Head of caudate nucleus (tissue), 42 donors: Measurements from ENCODE around the gene CDC16.
"Not testable (repeated sequence)": the region's sequence is repeated elsewhere in the genome, so short reads cannot be mapped to it uniquely, and the experiment has no call there.

Experiments
- DNase-seq, 42 donors: peaks; one replicate each; pipeline versions ENCODE4 v3.0.0 to v3.0.0-alpha.2; 2020 to 2021; ENCODE audit warnings: mixed read lengths in 7 of 42
- intact Hi-C: fragments of 100-400 bp; cut with DNase I; formaldehyde crosslinking; loops from one replicate; pipeline ENCODE4 v1.15.0; 2022

Gene CDC16

DNA sequence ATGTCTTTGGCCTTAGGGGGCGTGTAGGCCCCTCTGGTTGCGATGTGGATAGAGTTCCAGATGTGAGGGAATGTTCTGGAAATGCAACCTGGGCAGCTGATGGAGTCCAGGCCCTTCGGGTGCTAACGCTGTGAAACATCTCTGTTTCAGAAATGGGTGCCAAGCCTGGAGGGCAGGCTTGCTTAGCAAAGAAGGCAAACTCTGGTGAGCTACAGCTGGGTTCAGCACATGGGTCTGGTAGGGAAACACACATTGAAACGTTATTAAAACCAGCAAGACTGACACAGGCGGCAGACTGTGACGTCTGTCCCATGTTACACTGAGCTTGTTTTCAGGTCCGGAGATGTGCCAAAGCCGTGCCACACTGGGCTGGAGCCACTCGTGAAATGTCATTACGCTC, 8.6 kb upstream of the CDC16 start:
- DNase-seq, result peak in 19 of 42 donors; percentile 4 to 52 (median 35)
- intact Hi-C loops, result loop anchor here (2.0 kb wide), 1 partner anchor 275 kb away; no protein-coding TSS in a partner anchor

DNA sequence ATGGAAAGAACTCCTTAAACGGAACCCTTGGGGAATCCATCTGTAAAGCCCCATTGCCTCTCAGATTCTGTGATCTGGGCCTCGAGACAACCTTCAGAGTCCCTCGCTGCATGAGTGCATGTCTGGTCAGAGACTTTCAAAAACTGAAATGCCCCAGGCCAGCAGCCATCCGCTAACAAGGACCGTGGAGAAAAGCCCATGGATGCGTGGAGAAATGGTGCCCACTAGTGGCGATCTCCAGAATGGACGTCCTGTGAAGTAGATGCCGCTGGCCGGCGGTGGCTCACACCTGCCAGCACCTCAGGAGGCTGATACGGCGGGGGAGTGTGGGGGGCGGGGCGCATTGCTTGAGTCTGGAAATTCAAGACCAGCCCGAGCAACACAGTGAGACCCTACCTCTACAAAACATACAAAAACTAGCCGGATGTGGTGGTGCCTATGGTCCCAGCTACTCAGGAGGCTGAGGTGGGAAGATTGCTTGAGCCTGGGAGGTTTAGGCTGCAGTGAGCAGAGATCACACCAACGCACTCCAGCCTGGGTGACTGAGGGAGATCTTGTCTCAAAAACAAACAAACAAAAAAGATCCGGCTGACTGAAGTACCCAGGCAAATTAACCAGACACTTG, 7.9 kb upstream of the CDC16 start:
- peak; percentile 66 to 96 (median 89) for DNase-seq
- intact Hi-C loops, result loop anchor here (2.0 kb wide), 1 partner anchor 276 kb away; no protein-coding TSS in a partner anchor

- intact Hi-C loops, result loop anchor here (2.0 kb wide), 1 partner anchor 277 kb away; no protein-coding TSS in a partner anchor
- no peak for DNase-seq
Measured at GRCh38 chr13:114227528-114227927, 7.2 kb upstream of the CDC16 start.

DNA sequence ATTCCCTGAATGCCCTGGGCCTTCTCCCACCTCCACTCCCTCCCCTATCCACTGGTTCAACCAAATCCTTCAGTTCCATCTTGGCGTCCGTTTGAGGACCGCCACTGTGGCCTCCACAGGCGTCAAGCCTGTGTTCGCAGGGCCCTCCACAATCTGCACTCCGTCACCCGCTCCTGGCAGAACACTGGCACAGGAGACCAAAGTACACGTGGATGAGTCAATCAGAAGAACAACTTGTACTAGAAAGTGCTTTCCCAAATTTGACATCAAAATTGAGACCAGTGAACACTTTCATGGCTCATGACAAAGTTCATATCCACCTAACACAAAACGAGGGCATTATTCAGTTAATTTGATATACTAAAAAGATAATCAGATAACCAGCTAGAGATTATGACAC, 6.5 kb upstream of the CDC16 start:
- intact Hi-C loops, result no loop called here
- DNase-seq, result no peak

DNA sequence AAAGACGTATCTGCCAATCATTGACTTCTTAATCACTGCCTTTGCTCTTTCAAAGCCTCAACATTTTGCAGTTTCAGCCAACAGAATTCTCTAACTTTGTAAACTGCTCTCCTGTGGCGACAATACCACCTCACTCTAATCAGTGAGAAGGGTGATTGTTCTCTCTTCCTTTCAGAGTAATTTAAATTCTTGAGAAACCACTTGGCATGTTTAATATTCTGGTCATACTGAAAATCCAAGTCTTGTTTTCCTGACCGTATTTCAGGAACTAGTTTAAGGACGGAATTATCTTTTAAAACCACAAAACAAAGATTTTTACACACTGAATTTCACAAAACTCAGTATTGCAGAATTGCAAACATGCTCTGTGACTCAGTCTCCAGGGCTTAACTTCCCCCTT, 5.2 kb upstream of the CDC16 start:
- no peak for DNase-seq
- intact Hi-C loops, result no loop called here

GRCh38 chr13:114230117-114230516, 4.6 kb upstream of the CDC16 start:
- intact Hi-C loops, result no loop called here
- DNase-seq, result no peak

- intact Hi-C loops, result no loop called here
Measured at GRCh38 chr13:114230575-114230974, 4.1 kb upstream of the CDC16 start.

GRCh38 chr13:114231886-114232285, 2.8 kb upstream of the CDC16 start:
- intact Hi-C loops, result no loop called here

More at GRCh38 chr13:114230575-114230974, 4.1 kb upstream of the CDC16 start:
- no peak for DNase-seq

DNA sequence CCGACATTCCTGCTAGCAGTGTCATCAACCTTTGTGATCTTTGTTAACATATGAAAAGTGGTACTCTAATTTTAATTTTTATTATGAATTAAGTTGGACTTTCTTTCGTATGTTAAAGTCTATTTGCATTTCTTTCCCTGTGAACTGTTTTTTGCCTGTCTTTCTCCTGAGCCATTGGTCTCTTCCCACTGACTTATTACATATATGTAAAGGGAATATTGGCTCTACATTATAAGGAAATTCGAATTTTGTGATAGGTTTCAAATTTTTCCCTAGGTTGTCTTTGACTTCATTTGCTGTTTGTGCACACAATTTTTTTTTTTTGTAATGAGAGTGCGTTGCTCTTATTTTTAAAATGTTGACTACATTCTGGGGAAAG, 442 bp upstream of the CDC16 start:
- DNase-seq, result no peak
- intact Hi-C loops, result no loop called here

More at GRCh38 chr13:114231886-114232285, 2.8 kb upstream of the CDC16 start:
- no peak for DNase-seq

DNA sequence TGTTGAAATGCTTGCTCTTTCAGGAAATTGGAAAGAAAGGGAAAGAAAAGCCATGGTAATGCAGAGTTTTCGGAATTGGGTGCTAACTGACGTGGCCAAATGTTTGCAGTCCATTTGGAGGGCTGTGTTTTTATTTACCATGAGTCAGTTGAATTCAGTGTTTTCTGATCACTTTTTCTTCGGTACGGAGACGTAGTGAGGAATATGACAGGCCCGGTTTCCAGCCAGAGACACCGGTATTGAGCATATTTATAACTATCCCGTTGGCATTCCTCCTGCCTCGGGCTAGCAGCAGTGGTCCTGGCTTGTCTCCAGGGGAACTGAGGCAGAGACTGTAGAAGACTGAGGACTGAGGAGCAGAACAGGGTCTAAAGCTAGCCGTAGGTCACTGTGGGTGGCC, 1.0 kb downstream of the CDC16 start:
- DNase-seq, result no peak
- intact Hi-C loops, result no loop called here

GRCh38 chr13:114236227-114236626, 1.5 kb downstream of the CDC16 start:
- intact Hi-C loops, result no loop called here
- no peak for DNase-seq

- DNase-seq, result no peak
- intact Hi-C loops, result no loop called here
Measured at GRCh38 chr13:114237415-114238112, 2.9 kb downstream of the CDC16 start.

DNA sequence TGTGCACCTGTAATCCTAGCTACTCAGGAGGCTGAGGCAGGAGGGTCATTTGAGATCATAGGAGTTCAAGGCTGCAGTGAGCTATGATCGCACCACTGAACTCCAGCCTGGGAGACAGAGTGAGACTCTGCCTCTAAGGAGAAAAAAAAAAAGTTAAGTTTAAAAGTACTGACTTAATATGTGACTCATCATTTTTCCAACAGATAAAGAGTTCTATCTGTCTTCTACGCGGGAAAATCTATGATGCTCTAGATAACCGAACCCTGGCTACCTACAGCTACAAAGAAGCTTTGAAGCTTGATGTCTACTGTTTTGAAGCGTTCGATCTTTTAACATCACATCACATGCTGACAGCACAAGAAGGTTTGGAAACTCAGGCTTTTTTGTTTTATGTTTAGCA, 7.2 kb downstream of the CDC16 start:
- no peak for DNase-seq
- intact Hi-C loops, result no loop called here

GRCh38 chr13:114243971-114244370, 9.3 kb downstream of the CDC16 start:
- intact Hi-C loops, result no loop called here

DNA sequence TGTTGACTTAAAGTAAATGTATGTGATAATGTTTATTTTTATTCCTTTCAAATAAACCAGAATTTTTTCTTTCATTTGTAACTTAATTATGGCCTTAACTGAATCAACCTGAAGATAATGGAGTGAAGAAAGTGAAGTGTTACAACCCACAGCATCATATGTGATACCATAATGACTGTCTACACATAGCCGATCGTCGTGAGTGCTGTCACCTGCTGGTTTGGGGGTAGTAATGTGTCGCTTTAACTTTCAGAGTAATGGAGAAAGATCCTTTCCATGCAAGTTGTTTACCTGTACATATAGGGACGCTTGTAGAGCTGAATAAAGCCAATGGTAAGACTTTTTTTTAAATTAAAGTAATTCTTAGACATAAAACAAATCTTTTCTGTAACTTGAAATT, 9.9 kb downstream of the CDC16 start:
- intact Hi-C loops, result no loop called here
- no peak for DNase-seq

More at GRCh38 chr13:114243971-114244370, 9.3 kb downstream of the CDC16 start:
- DNase-seq, result no peak

DNA sequence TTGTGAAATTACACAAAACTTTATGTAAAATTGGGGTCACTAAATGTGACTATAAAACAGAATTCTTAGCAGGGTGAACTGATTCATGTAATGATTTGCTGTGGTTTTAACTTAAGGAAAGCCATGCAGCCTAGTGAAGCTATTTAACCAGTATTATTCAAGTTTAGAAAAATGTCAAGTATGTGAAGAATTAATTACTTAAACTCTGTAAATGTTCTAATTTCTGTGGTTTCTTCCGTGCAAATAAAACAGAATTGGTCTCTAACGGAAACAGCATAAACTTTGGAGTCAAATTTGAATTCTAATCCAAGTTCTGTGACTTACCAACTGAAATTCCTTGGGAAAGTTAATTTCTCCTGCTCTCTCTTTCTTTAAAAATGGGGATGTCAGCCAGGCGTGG, 13.3 kb downstream of the CDC16 start:
- DNase-seq, result no peak
- intact Hi-C loops, result no loop called here

- intact Hi-C loops, result no loop called here
Measured at GRCh38 chr13:114249077-114249476, 14.4 kb downstream of the CDC16 start.

DNA sequence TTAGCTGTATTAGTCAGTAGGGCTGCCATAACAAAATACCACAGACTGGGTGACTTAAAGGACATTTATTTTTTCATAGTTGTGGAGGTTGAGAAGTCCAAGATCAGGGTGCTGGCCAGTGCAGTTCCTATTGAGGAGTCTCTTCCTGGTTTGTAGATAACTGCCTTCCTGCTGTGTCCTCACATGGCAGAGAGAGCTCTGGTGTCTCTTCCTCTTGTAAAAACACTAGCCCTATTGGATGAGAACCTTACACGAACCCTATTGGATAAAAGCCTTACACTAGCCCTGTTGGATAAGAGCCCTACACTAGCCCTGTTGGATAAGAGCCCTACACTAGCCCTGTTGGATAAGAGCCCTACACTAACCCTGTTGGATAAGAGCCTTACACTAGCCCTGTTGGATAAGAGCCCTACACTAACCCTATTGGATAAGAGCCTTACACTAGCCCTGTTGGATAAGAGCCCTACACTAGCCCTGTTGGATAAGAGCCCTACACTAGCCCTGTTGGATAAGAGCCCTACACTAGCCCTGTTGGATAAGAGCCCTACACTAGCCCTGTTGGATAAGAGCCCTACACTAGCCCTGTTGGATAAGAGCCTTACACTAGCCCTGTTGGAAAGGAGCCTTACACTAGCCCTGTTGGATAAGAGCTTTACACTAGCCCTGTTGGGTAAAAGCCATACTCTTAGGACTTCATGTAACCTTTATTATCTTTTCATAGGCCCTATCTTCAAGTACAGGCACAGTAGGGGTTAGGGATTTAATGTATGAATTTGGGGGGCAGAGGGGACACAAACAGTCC, 17.1 kb downstream of the CDC16 start:
- DNase-seq, intact Hi-C loops: not testable (repeated sequence)

More at GRCh38 chr13:114249077-114249476, 14.4 kb downstream of the CDC16 start:
- no peak for DNase-seq

GRCh38 chr13:114256547-114256946, 21.9 kb downstream of the CDC16 start:
- intact Hi-C loops, result no loop called here
- no peak for DNase-seq

DNA sequence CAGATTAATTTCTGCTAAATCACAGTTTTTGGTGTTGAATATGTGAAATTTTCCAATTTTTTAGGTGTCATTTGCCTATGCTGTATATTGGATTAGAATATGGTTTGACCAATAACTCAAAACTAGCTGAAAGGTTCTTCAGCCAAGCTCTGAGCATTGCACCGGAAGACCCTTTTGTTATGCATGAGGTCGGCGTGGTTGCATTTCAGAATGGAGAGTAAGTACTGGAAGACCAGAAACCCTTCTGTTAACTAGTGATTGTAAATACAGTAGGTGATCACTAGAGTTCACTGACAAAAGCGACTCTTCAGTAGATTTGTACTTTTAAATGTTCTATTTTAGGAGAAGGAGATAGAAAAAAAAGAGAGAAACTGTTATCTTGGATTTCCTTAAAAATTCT, 22.3 kb downstream of the CDC16 start:
- intact Hi-C loops, result no loop called here
- DNase-seq, result no peak
